ENCODE results near the gene FLT1. TPM values are rescaled to one million over a fixed set of nuclear protein-coding genes. Genes with fewer than 3 reads are reported as not detected.
A peak's percentile ranks its signal among the peaks of the same experiment; 100 is the strongest.

Gene FLT1
- total and polyA plus RNA-seq, 12 donors: 15.2 to 76.3 (median 44.5) TPM

DNA sequence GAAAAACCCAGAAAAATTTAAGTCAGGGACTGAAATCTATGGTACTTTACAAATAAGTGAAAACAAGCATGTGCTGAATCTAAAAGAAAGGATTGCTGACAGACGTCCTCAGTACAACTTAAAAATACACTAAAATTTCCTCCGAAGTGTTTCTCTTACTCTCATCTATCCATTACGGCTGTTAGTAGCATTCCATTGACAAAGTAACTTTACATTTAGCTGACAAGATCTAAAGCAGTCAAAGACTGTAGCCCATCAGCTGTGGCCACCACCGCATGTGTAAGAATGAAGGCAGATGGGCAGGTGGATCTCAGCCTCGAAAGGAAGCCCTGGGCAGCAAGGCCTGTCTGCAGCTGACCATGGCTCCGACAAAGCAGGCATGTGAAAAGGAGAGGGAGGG lies 59.0 kb downstream of the FLT1 start:
- WGBS, 2 donors: 70 to 76% methylated on average over 6 of the region's 6 CpGs
- H3K36me3 ChIP-seq: peaks cover 0 to 95% (median 2%) of the 10 kb centered on the region in 9 donors

DNA sequence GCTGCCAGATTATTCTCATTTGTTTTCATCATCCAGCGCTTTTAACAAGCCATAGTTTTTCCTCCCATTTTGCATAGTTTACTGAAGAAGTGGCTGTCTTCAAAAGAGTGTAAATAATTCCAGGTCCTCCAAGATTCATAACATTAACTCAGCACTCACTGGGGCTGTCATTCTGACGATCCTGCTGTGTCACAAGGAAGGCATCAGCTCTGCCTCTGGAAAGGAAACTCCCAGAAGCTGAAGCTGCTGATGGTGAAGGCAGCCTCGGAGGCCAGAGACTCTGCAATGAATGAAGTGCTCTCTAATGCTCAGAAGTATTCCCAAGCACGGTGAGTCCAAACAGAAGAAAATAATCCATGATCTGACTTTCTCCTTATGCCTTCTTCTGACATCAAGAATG lies 60.0 kb downstream of the FLT1 start:
- 47 to 51% methylated on average over 4 of the region's 4 CpGs for WGBS, 2 donors

More for the DNA sequence above, 59.0 kb downstream of the FLT1 start:
- Histone ChIP-seq H3K27ac (peak overlapping the region in 1 of 10 donors; percentile 10), H3K4me3 (no peak overlapping the region), H3K27me3 (peaks cover 0 to 12% (median 0%) of the 10 kb centered on the region in 7 donors), H3K9me3 (peaks cover 0 to 5% (median 0%) of the 10 kb centered on the region in 11 donors), H3K4me1 (peaks cover 0 to 78% (median 26%) of the 10 kb centered on the region in 9 donors)
- DNase-seq (no peak), ATAC-seq (no peak)
- intact Hi-C loops (cut with DNase I): no loop called here
- TF ChIP-seq, protein P1, sequence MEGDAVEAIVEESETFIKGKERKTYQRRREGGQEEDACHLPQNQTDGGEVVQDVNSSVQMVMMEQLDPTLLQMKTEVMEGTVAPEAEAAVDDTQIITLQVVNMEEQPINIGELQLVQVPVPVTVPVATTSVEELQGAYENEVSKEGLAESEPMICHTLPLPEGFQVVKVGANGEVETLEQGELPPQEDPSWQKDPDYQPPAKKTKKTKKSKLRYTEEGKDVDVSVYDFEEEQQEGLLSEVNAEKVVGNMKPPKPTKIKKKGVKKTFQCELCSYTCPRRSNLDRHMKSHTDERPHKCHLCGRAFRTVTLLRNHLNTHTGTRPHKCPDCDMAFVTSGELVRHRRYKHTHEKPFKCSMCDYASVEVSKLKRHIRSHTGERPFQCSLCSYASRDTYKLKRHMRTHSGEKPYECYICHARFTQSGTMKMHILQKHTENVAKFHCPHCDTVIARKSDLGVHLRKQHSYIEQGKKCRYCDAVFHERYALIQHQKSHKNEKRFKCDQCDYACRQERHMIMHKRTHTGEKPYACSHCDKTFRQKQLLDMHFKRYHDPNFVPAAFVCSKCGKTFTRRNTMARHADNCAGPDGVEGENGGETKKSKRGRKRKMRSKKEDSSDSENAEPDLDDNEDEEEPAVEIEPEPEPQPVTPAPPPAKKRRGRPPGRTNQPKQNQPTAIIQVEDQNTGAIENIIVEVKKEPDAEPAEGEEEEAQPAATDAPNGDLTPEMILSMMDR (IDR thresholded peaks at IDR 0.05): no peak

DNA sequence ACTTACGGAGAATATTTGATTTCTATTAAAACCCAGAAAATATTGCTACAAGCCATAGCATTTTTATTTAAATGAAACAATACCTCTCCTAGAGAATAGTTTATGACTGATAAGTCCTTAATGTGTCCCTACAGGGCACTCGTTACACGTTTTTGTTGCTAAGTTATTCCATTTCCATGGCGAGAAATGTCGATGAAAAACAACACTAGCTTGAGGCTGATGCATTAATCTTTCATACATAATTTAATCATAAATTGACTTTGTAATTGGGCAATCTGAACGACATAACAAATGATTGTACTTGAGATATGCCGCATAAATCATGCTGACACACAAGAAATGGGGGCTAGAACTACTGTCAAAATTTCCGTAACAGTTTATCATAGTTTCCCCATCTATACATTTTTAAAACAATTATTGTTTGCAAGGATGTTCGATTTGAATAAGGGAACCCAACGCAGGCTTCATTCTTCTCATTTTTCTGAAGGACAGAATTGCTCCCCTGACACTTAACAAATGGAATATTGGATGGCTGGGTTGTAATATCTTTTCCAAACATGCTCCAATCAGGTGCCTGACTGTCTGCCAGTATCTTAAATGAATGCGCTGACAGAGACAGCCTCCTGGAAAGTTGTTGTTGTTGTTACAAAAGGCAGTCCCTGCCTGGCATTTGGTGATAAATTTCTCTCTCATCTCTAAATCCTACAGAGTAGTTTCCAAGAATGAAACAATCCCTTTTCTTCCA lies 61.9 kb downstream of the FLT1 start:
- Histone ChIP-seq H3K27me3 (peaks cover 0 to 12% (median 0%) of the 10 kb centered on the region in 7 donors), H3K36me3 (peaks cover 0 to 99% (median 6%) of the 10 kb centered on the region in 9 donors), H3K9me3 (no peaks in the 10 kb centered on the region), H3K4me3 (no peak overlapping the region), H3K4me1 (peaks cover 0 to 65% (median 17%) of the 10 kb centered on the region in 9 donors), H3K27ac (no peak overlapping the region)
- TF ChIP-seq, protein P1 (IDR thresholded peaks at IDR 0.05): no peak
- DNase-seq: no peak
- intact Hi-C loops (cut with DNase I): no loop called here
- no peak for ATAC-seq
- 73 to 79% methylated on average over 11 of the region's 11 CpGs for WGBS, 2 donors

More for the DNA sequence above, 60.0 kb downstream of the FLT1 start:
- no peaks in the 10 kb centered on the region for H3K9me3 ChIP-seq
- H3K4me3 ChIP-seq: no peak overlapping the region
- H3K4me1 ChIP-seq: peaks cover 0 to 70% (median 17%) of the 10 kb centered on the region in 9 donors
- ATAC-seq (no peak), DNase-seq (no peak)
- H3K36me3 ChIP-seq: peaks cover 0 to 99% (median 6%) of the 10 kb centered on the region in 9 donors
- TF ChIP-seq, protein P1 (IDR thresholded peaks at IDR 0.05): no peak
- intact Hi-C loops (cut with DNase I): no loop called here
- peak overlapping the region in 2 of 10 donors; percentile 10 to 34 for H3K27ac ChIP-seq
- peaks cover 0 to 12% (median 0%) of the 10 kb centered on the region in 7 donors for H3K27me3 ChIP-seq

DNA sequence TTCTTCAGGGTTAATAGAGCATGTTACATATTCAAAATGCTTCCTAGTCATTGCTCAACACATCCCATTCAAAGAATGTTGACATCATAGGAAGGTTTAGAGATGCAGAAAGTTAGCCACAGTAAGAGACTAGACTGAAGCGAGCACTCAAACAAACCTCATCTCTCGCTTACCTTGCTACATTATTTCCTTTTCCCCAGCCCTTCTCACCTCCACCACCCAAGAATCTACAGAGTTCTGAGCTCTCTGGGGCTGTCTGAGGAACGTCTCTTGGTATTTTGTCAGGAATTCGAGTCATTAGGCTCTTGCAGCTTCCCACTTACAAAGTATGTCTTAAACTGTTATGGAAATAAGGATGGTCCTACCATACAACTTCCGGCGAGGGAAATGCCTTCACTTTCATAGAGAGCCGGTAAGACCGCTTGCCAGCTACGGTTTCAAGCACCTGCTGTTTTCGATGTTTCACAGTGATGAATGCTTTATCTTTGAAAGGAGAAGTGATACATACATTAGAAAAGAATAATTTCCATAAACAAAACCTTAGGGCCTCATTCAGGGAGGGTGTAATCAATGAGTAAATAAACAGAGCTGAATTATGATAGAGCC lies 65.1 kb downstream of the FLT1 start:
- peaks cover 0 to 12% (median 0%) of the 10 kb centered on the region in 7 donors for H3K27me3 ChIP-seq
- no peak for DNase-seq
- no peak overlapping the region for H3K4me3 ChIP-seq
- peaks cover 0 to 63% (median 14%) of the 10 kb centered on the region in 9 donors for H3K4me1 ChIP-seq
- ATAC-seq: no peak
- TF ChIP-seq, protein P1 (IDR thresholded peaks at IDR 0.05): no peak
- H3K36me3 ChIP-seq: peaks cover 0 to 100% (median 8%) of the 10 kb centered on the region in 9 donors
- H3K27ac ChIP-seq: no peak overlapping the region
- WGBS, 2 donors: 73 to 82% methylated on average over 10 of the region's 10 CpGs
- no peaks in the 10 kb centered on the region for H3K9me3 ChIP-seq
- intact Hi-C loops (cut with DNase I): no loop called here
